GM18858 (cell line): ENCODE data around the gene SPANXA2.
"Not testable (repeated sequence)": the region's sequence is repeated elsewhere in the genome, so short reads cannot be mapped to it uniquely, and the experiment has no call there.

Source experiments
- ATAC-seq: cut with Tn5 transposase; IDR thresholded peaks from one replicate; pipeline ENCODE4 v1.9.1; 2021; ENCODE audit not compliant: unreplicated experiment

The SPANXA2 gene, protein sequence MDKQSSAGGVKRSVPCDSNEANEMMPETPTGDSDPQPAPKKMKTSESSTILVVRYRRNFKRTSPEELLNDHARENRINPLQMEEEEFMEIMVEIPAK

DNA sequence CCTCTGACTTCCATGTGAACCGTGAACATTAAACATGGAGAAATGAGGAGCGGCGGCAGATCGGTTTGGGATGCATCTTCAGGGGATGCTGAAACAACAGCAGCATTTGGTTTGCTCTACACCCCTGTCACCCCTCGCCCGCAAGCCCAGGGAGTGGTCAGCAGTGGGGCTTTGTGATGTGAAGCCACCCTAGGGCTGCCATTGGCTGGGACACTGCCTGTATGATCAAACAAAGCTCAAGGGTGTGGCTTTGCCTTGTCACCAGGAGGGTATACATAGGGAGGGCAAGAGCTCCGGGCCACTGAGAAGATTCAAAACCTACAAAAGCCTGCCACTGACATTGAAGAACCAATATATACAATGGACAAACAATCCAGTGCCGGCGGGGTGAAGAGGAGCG, at the start of gene SPANXA2:
SPANXA2 (plus strand) TSS at position 301 of the 400 bp plus-strand sequence; CDS start at position 361, 60 bp downstream.
- ATAC-seq, result not testable (repeated sequence)

DNA sequence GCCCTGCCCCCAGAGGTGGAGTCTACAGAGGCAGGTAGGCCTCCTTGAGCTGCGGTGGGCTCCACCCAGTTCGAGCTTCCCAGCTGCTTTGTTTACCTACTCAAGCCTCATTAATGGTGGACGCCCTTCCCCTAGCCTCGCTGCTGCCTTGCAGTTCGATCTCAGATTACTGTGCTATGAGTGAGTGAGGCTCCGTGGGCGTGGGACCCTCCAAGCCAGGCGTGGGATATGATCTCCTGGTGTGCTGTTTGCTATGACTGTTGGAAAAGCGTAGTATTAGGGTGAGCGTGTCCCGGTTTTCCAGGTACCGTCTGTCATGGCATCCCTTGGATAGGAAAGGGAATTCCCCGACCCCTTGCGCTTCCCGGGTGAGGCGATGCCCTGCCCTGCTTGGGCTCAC, 47.0 kb upstream of the SPANXA2 start:
- ATAC-seq, result not testable (repeated sequence)

DNA sequence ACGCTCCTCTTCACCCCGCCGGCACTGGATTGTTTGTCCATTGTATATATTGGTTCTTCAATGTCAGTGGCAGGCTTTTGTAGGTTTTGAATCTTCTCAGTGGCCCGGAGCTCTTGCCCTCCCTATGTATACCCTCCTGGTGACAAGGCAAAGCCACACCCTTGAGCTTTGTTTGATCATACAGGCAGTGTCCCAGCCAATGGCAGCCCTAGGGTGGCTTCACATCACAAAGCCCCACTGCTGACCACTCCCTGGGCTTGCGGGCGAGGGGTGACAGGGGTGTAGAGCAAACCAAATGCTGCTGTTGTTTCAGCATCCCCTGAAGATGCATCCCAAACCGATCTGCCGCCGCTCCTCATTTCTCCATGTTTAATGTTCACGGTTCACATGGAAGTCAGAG, 4.9 kb upstream of the SPANXA2 start, which contains the start of gene SPANXA1:
SPANXA1 (minus strand) TSS at position 101 of the 400 bp plus-strand sequence; CDS start at position 41, 60 bp downstream.
- ATAC-seq, result not testable (repeated sequence)

DNA sequence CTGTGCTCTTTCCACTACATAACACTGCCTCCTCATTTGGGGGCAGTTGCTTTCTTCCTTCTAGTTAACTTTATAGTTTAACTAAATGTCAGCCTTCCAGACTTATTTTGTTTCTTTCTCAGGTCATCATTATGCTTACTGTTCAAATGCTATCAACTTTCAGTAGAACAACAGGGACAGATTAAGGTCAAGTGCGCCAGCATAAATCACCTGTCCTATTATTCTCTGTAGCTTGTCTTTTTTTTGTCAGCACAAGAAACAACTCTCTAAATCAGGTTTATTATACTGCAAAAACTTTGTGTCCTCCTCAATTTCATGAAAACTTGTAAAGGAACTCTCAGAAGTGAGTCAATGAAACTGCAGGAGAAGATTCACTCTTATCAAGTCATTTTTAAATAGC, 19.6 kb downstream of the SPANXA2 start:
- ATAC-seq, result no peak

DNA sequence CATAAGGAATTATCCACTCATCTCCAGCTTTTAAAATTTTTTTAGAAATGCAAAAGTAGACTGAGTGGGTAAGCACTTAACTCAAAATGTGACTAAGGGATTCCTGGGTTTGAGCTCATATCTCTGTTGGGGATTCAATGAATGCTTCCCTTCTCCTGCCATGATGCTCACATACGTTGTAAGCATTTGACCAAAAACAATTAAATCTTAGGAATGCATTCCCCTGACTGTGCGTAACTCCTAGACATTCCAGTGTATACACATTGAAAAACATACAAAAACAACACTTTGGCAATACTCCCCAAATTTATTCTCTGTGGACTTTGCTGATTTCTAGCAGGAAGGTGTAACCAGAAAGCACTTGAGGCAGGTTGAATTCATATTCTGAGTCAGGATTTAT, 29.8 kb downstream of the SPANXA2 start:
- no peak for ATAC-seq

DNA sequence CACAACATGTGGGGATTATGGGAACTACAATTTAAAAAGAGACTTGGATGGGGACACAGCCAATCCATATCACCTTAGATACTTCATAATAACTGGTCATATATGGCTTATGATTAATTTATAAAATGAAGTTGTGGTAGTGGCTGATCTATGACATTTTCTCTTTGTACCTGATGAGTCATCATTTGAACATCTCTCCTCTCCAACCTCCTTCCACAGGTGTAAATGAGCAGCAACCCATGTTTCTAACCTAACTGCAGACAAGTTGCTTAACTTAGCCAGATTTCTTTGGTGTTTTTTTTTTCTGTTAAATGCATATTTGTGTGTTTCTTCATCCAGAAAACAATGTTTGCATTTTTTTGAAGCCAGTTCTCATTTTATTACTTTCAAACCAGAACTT, 42.6 kb downstream of the SPANXA2 start:
- no peak for ATAC-seq

DNA sequence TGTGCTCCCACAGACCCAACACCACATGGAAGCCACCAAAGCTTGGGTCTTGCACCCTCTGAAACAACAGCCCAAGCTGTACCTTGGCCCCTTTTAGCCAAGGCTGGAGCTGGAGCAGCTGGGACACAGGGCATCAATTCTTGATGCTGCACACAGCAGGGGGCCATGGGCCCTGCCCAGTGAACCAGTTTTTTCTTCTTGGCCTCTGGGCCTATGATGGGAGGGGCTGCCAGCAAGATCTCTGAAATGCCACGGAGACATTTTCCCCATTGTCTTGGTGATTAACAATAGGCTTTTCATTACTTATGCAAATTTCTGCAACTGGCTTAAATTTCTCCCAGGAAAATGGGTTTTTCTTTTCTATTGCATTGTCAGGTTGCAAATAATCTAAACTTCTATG, 49.0 kb downstream of the SPANXA2 start:
- ATAC-seq, result no peak
